K562 (cell line): Measurements from ENCODE around the gene CORIN. TPM values are rescaled to one million over a fixed set of nuclear protein-coding genes. Genes with fewer than 3 reads are reported as not detected.

Experiments used
- CREBBP ChIP-seq: IDR thresholded peaks from one replicate; pipeline ENCODE4 v1.6.1; 2012; ENCODE audit warnings: low read depth, mild to moderate bottlenecking, control low read depth, inconsistent platforms, low read length
- MYBL2 ChIP-seq, 2 experiments: fragments of 450-650 bp in 1 of 2; sonication (generic) in 1 of 2; formaldehyde crosslinking in 1 of 2; IDR thresholded peaks; 2 replicates each; pipeline versions ENCODE4 v1.6.1 to v1.8.1; 2017 to 2022; ENCODE audit warnings: borderline replicate concordance in 1 of 2, inconsistent platforms in 1 of 2, low read depth in 1 of 2, mild to moderate bottlenecking in 1 of 2, missing genetic modification reagents in 1 of 2, moderate library complexity in 1 of 2
- PHF20 ChIP-seq: fragments of 450-650 bp; IDR thresholded peaks from 2 replicates; pipeline ENCODE4 v1.6.1; 2018; ENCODE audit not compliant: partially characterized antibody
- polyA plus RNA-seq, 8 experiments: library from polyadenylated mRNA; depleted of rRNA in 4 of 8; stranded (reverse) in 5 of 8; unstranded in 3 of 8; fragments of >200 nt; fragmentation: Nextera tagmentation in 2 of 8; fragmentation: Illumina TruSeq in 1 of 8; extraction: Ambion mirVana in 2 of 8; extraction: Trizol in 1 of 8; gene quantifications; 2 replicates each; pipeline versions ENCODE4 v1.2.1 to v1.2.3, GENCODE V29; 2011 to 2014; ENCODE audit warnings: inconsistent platforms in 1 of 8, missing spikeins in 1 of 8
- total RNA-seq, 7 experiments: library from RNA; depleted of rRNA in 6 of 7; stranded (reverse); fragments of >200 nt in 6 of 7; fragmentation: Illumina TruSeq in 2 of 7; extraction: Trizol in 2 of 7; gene quantifications; 2 replicates each; pipeline versions ENCODE4 v1.2.1 to v1.2.3, GENCODE V29; 2011 to 2021; ENCODE audit warnings: low replicate concordance in 1 of 7
- TF ChIP-seq, protein P1 (sequence below), 2 experiments: fragments of 450-650 bp in 1 of 2; sonication (generic) in 1 of 2; formaldehyde crosslinking in 1 of 2; IDR thresholded peaks; 2 replicates each; pipeline versions ENCODE4 v1.7.1 to v1.9.0; 2016 to 2022; ENCODE audit warnings: inconsistent platforms in 1 of 2, mild to moderate bottlenecking in 1 of 2, missing genetic modification reagents in 1 of 2
- TF ChIP-seq, protein P2 (sequence below): fragments of 450-650 bp; formaldehyde crosslinking; IDR thresholded peaks from 2 replicates; pipeline ENCODE4 v1.4.0; 2020; ENCODE audit warnings: mild to moderate bottlenecking, moderate library complexity
- TF ChIP-seq, protein P3 (sequence below), 3 experiments: fragments of 200-800 bp in 1 of 3; fragments of 250-450 bp in 1 of 3; fragments of 450-650 bp in 1 of 3; sonication (Bioruptor Pico) in 1 of 3; sonication (Bioruptor generic) in 1 of 3; formaldehyde crosslinking in 1 of 3; IDR thresholded peaks; 2 replicates each; pipeline versions ENCODE4 v1.6.1 to v1.8.0; 2016 to 2022; ENCODE audit warnings: mild to moderate bottlenecking in 2 of 3, missing genetic modification characterization in 2 of 3, missing compliant biosample characterization in 1 of 3, moderate library complexity in 1 of 3
- TF ChIP-seq, protein P4 (sequence below): sonication (generic); formaldehyde crosslinking; IDR thresholded peaks from 2 replicates; pipeline ENCODE4 v1.4.0; 2020; ENCODE audit warnings: mild to moderate bottlenecking, missing genetic modification reagents

The CORIN gene
- total and polyA plus RNA-seq, 9 of the 15 experiments (the other 6 are each of a cell fraction or from before 2014, with no cell fraction given), result 0.04 to 0.31 (median 0.08) TPM; not detected in 4

DNA sequence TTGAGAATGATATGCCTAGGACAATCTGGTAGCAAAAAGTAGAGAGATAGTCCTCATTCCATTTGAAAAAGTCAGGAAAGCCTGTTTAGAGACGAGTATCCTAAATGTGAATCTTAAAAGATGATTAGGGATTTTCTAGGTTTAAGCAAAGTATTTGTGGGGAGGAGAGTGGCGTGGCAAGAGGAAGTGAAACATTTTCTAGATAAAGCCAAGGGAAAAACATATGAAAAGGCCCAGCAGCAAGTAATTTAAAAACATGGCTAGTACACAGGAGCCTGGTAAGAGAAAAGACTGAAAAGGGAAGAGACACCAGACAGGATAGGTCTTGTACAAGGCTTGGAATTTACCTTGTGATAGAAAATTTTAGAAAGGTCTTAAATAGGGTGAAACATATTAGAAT is 45.9 kb downstream of the CORIN start (continued):
- TF ChIP-seq, protein P1, sequence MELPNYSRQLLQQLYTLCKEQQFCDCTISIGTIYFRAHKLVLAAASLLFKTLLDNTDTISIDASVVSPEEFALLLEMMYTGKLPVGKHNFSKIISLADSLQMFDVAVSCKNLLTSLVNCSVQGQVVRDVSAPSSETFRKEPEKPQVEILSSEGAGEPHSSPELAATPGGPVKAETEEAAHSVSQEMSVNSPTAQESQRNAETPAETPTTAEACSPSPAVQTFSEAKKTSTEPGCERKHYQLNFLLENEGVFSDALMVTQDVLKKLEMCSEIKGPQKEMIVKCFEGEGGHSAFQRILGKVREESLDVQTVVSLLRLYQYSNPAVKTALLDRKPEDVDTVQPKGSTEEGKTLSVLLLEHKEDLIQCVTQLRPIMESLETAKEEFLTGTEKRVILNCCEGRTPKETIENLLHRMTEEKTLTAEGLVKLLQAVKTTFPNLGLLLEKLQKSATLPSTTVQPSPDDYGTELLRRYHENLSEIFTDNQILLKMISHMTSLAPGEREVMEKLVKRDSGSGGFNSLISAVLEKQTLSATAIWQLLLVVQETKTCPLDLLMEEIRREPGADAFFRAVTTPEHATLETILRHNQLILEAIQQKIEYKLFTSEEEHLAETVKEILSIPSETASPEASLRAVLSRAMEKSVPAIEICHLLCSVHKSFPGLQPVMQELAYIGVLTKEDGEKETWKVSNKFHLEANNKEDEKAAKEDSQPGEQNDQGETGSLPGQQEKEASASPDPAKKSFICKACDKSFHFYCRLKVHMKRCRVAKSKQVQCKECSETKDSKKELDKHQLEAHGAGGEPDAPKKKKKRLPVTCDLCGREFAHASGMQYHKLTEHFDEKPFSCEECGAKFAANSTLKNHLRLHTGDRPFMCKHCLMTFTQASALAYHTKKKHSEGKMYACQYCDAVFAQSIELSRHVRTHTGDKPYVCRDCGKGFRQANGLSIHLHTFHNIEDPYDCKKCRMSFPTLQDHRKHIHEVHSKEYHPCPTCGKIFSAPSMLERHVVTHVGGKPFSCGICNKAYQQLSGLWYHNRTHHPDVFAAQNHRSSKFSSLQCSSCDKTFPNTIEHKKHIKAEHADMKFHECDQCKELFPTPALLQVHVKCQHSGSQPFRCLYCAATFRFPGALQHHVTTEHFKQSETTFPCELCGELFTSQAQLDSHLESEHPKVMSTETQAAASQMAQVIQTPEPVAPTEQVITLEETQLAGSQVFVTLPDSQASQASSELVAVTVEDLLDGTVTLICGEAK (IDR thresholded peaks at IDR 0.05), result no peak
- TF ChIP-seq, protein P1 (CRISPR knock-in tag; IDR thresholded peaks at IDR 0.05), result no peak
- TF ChIP-seq MYBL2 (IDR thresholded peaks at IDR 0.05; ENCODE audit: low read depth) (no peak), MYBL2 (CRISPR knock-in tag; IDR thresholded peaks at IDR 0.05; ENCODE audit: borderline replicate concordance) (no peak), CREBBP (no peak), PHF20 (no peak)
- TF ChIP-seq, protein P2, sequence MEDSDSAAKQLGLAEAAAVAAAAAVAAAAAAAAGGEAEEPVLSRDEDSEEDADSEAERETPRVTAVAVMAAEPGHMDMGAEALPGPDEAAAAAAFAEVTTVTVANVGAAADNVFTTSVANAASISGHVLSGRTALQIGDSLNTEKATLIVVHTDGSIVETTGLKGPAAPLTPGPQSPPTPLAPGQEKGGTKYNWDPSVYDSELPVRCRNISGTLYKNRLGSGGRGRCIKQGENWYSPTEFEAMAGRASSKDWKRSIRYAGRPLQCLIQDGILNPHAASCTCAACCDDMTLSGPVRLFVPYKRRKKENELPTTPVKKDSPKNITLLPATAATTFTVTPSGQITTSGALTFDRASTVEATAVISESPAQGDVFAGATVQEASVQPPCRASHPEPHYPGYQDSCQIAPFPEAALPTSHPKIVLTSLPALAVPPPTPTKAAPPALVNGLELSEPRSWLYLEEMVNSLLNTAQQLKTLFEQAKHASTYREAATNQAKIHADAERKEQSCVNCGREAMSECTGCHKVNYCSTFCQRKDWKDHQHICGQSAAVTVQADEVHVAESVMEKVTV (CRISPR knock-in tag), result no peak
- TF ChIP-seq, protein P3, sequence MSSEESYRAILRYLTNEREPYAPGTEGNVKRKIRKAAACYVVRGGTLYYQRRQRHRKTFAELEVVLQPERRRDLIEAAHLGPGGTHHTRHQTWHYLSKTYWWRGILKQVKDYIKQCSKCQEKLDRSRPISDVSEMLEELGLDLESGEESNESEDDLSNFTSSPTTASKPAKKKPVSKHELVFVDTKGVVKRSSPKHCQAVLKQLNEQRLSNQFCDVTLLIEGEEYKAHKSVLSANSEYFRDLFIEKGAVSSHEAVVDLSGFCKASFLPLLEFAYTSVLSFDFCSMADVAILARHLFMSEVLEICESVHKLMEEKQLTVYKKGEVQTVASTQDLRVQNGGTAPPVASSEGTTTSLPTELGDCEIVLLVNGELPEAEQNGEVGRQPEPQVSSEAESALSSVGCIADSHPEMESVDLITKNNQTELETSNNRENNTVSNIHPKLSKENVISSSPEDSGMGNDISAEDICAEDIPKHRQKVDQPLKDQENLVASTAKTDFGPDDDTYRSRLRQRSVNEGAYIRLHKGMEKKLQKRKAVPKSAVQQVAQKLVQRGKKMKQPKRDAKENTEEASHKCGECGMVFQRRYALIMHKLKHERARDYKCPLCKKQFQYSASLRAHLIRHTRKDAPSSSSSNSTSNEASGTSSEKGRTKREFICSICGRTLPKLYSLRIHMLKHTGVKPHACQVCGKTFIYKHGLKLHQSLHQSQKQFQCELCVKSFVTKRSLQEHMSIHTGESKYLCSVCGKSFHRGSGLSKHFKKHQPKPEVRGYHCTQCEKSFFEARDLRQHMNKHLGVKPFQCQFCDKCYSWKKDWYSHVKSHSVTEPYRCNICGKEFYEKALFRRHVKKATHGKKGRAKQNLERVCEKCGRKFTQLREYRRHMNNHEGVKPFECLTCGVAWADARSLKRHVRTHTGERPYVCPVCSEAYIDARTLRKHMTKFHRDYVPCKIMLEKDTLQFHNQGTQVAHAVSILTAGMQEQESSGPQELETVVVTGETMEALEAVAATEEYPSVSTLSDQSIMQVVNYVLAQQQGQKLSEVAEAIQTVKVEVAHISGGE (CRISPR knock-in tag; IDR thresholded peaks at IDR 0.05), result no peak
- TF ChIP-seq, protein P4, sequence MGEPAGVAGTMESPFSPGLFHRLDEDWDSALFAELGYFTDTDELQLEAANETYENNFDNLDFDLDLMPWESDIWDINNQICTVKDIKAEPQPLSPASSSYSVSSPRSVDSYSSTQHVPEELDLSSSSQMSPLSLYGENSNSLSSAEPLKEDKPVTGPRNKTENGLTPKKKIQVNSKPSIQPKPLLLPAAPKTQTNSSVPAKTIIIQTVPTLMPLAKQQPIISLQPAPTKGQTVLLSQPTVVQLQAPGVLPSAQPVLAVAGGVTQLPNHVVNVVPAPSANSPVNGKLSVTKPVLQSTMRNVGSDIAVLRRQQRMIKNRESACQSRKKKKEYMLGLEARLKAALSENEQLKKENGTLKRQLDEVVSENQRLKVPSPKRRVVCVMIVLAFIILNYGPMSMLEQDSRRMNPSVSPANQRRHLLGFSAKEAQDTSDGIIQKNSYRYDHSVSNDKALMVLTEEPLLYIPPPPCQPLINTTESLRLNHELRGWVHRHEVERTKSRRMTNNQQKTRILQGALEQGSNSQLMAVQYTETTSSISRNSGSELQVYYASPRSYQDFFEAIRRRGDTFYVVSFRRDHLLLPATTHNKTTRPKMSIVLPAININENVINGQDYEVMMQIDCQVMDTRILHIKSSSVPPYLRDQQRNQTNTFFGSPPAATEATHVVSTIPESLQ (CRISPR knock-in tag), result no peak
